ENCODE measurements around the gene ANO10.
"Not testable (repeated sequence)": the region's sequence is repeated elsewhere in the genome, so short reads cannot be mapped to it uniquely, and the experiment has no call there.

Gene ANO10

DNA sequence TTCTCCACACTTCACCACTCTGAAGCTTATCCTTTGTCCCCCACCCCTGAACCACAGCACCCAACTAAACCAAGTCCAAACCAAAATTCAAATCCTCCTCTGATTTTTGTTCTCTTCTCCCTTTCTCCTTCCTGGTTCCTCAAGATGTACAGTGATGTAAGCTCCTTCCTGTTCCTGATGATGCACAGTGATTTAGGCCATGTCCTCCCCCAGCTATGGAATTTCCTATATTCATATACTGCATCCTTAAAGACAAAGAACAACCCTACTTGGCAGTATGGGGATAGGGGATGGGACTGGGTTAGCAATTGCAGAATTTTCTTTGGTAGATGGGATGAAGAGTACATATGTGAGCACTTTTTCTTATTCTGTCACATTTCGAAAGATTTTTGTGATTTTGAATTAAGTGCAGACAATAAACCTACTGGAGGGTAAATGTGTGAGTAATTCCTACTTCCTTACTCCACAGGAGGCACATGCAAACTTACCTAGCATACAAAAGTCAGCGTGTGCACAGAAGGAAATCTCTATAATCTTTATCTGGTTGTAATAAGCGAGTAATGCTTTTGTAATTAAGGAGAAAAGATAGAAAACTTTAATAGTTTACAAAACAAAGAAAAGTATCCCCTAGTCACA is 125.0 kb downstream of the ANO10 start:
- Mint-ChIP-seq H3K4me1 (no peaks in the 10 kb centered on the region), H3K27me3 (no peaks in the 10 kb centered on the region)

GRCh38 chr3:43492932-43493331 is 128.9 kb downstream of the ANO10 start:
- H3K9me3 Mint-ChIP-seq, ATAC-seq, H3K27me3 Mint-ChIP-seq, H3K4me3 Mint-ChIP-seq, H3K27ac Mint-ChIP-seq, H3K4me1 Mint-ChIP-seq, H3K36me3 Mint-ChIP-seq: not testable (repeated sequence)

More for the DNA sequence above, 125.0 kb downstream of the ANO10 start:
- Mint-ChIP-seq H3K4me3 (no peak overlapping the region), H3K27ac (no peak overlapping the region), H3K9me3 (no peaks in the 10 kb centered on the region), H3K36me3 (peaks cover 6% of the 10 kb centered on the region)
- ATAC-seq = no peak

- H3K36me3 Mint-ChIP-seq, H3K9me3 Mint-ChIP-seq, ATAC-seq, H3K27ac Mint-ChIP-seq, H3K27me3 Mint-ChIP-seq, H3K4me1 Mint-ChIP-seq, H3K4me3 Mint-ChIP-seq: not testable (repeated sequence)
Observed at GRCh38 chr3:43491807-43492206, 130.0 kb downstream of the ANO10 start.

GRCh38 chr3:43490640-43491185 is 131.1 kb downstream of the ANO10 start:
- H3K27me3 Mint-ChIP-seq = no peaks in the 10 kb centered on the region

DNA sequence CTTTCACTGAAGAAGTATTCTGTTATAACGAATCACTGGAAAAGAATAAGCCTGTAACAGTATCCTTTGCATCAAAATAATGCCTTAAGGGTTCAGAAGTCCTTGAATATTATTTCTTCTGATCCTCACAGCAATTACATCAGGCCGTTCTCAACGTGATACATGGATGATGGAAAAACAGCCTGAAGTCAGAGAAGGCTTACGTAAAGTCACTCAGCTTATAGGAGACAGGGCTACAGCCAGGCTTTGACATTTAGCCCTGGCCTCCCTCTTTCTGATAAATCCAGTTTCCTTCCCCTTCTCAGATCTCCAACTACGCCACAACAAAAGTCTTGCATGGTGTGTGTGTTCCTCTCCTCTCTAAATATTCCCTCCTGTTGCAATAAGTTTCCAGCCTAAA is 131.9 kb downstream of the ANO10 start:
- Mint-ChIP-seq H3K4me1 (no peaks in the 10 kb centered on the region), H3K27me3 (no peaks in the 10 kb centered on the region), H3K27ac (no peak overlapping the region), H3K4me3 (no peak overlapping the region), H3K36me3 (no peaks in the 10 kb centered on the region), H3K9me3 (no peaks in the 10 kb centered on the region)
- ATAC-seq = no peak

More at GRCh38 chr3:43490640-43491185, 131.1 kb downstream of the ANO10 start:
- Mint-ChIP-seq H3K9me3 (no peaks in the 10 kb centered on the region), H3K36me3 (no peaks in the 10 kb centered on the region), H3K4me3 (no peak overlapping the region), H3K4me1 (no peaks in the 10 kb centered on the region), H3K27ac (no peak overlapping the region)
- no peak for ATAC-seq

DNA sequence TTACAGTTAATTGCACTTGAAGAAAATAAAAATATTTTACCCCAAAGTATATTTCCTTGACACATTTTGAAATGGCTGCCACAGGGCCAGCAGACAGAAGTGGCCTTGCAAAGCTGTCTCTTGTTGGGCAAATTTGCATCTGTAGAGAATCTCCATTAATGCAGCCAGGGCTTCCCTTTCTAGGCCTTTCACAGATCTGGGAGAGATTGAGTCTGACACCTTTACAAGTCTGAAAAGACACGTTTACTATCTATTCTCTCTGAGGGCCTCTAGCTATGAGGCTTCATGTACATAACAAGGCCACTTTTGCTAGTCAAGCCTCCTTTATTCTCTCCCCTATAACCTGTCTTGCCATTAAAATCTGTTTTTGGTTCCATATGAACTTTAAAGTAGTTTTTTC is 135.9 kb downstream of the ANO10 start:
- no peak overlapping the region for H3K27ac Mint-ChIP-seq

GRCh38 chr3:43484926-43485488 is 136.8 kb downstream of the ANO10 start:
- H3K27me3 Mint-ChIP-seq = no peaks in the 10 kb centered on the region
- H3K27ac Mint-ChIP-seq = no peak overlapping the region
- no peaks in the 10 kb centered on the region for H3K4me1 Mint-ChIP-seq
- H3K9me3 Mint-ChIP-seq = no peaks in the 10 kb centered on the region
- no peaks in the 10 kb centered on the region for H3K36me3 Mint-ChIP-seq
- ATAC-seq = no peak
- H3K4me3 Mint-ChIP-seq = no peak overlapping the region

More for the DNA sequence above, 135.9 kb downstream of the ANO10 start:
- no peak overlapping the region for H3K4me3 Mint-ChIP-seq
- no peaks in the 10 kb centered on the region for H3K27me3 Mint-ChIP-seq
- ATAC-seq = no peak
- H3K9me3 Mint-ChIP-seq = no peaks in the 10 kb centered on the region
- no peaks in the 10 kb centered on the region for H3K4me1 Mint-ChIP-seq
- no peaks in the 10 kb centered on the region for H3K36me3 Mint-ChIP-seq

DNA sequence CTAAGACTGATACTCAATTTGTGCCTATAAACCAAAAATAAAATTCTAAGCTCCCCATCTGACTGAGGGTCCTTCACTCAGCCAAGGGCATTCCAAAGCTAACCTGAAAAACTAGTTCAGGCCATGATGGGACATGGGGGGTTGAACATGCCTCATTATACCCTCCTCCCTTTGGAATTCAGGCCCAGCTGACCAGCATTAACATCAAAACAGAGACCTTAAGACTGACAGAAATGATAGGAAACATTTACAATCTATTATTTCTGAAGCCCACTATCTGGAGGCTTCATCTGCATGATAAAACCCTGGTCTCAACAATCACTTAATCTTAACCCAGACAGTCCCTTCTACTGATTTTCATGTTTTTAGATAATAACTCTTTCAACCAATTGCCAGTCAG is 140.4 kb downstream of the ANO10 start:
- H3K9me3 Mint-ChIP-seq = peaks cover 3% of the 10 kb centered on the region
- H3K4me3 Mint-ChIP-seq = no peak overlapping the region
- H3K36me3 Mint-ChIP-seq = no peaks in the 10 kb centered on the region
- ATAC-seq = no peak
- H3K4me1 Mint-ChIP-seq = no peaks in the 10 kb centered on the region
- no peaks in the 10 kb centered on the region for H3K27me3 Mint-ChIP-seq
- H3K27ac Mint-ChIP-seq = no peak overlapping the region

DNA sequence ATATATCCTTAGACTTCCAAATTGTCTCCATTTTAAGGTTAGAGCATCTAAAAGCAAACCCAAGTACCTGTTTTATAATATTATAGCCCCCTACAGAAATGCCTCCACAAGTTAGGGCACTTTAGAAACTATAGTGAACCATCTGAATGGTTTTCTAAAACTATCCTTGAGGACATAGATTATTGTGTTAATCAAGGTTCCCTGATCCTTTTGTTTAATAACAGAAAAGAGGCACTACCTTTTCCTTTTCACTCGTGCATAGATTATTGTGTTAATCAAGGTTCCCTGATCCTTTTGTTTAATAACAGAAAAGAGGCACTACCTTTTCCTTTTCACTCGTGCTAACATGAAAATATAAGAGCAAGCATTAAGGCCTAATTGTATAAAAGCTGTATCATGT is 143.0 kb downstream of the ANO10 start:
- not testable (repeated sequence) for H3K4me3 Mint-ChIP-seq, ATAC-seq, H3K36me3 Mint-ChIP-seq, H3K4me1 Mint-ChIP-seq, H3K9me3 Mint-ChIP-seq, H3K27ac Mint-ChIP-seq, H3K27me3 Mint-ChIP-seq

DNA sequence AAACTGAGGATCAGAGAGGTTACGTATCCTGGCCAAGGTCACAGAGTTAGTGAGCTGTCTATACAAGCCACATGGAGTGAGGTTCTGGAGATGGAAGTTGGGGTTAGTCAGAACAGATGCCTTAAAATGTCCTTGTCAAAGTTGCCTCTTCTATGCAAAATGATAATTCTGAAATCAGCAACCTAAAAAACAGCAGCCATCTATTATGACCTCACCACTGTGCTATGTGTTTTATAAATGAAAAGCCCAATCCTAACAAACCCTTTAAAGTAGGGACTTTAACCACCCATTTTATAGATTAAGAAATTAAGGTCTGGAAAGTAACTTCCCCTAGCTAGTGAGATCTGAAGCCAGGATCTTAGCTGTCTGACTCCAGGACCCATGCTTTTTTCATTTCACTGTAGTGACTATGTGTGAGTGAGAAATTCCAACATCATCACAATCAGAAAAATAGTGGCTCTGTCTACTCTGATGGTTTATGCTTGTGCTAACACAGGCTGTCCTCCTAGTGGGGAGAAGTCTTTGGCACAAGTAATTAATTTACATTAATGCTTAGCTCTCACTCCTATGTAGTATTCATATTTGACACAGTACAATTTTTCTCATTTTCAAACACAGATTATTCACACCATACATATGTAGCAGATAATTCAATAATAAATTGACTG is 143.6 kb downstream of the ANO10 start:
- ATAC-seq = no peak
- Mint-ChIP-seq H3K36me3 (no peaks in the 10 kb centered on the region), H3K9me3 (peaks cover 3% of the 10 kb centered on the region), H3K27me3 (no peaks in the 10 kb centered on the region), H3K4me3 (no peak overlapping the region), H3K4me1 (no peaks in the 10 kb centered on the region), H3K27ac (no peak overlapping the region)

- ATAC-seq = no peak
- Mint-ChIP-seq H3K36me3 (no peaks in the 10 kb centered on the region), H3K9me3 (peaks cover 3% of the 10 kb centered on the region), H3K27me3 (no peaks in the 10 kb centered on the region), H3K27ac (no peak overlapping the region), H3K4me1 (no peaks in the 10 kb centered on the region), H3K4me3 (no peak overlapping the region)
Observed at GRCh38 chr3:43477600-43477999, 144.2 kb downstream of the ANO10 start.

DNA sequence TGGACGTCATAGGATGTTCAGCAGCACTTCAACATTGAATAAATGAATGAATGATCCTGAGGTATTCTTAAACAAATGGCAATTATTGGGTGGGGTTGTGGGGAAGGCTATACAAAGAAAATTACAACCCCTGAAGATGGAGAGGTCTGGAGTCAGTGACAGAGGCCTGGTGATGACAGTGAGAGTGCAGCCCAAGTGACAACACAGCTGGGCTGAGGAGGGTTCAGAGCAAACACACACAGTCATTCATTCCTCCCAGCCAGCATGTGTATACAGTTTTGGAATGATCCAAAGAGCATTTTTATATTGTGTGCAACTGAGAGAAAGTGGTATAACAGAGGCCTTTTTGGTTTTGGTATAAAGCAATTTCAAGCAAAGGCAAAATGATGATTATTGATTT is 148.1 kb downstream of the ANO10 start:
- Mint-ChIP-seq H3K27ac (no peak overlapping the region), H3K9me3 (peaks cover 3% of the 10 kb centered on the region), H3K36me3 (no peaks in the 10 kb centered on the region), H3K4me1 (no peaks in the 10 kb centered on the region), H3K27me3 (no peaks in the 10 kb centered on the region), H3K4me3 (no peak overlapping the region)
- no peak for ATAC-seq

- Mint-ChIP-seq H3K9me3 (peaks cover 3% of the 10 kb centered on the region), H3K36me3 (no peaks in the 10 kb centered on the region), H3K27ac (no peak overlapping the region), H3K4me3 (no peak overlapping the region), H3K27me3 (no peaks in the 10 kb centered on the region), H3K4me1 (no peaks in the 10 kb centered on the region)
- ATAC-seq = no peak
Observed at GRCh38 chr3:43473244-43473643, 148.6 kb downstream of the ANO10 start.

DNA sequence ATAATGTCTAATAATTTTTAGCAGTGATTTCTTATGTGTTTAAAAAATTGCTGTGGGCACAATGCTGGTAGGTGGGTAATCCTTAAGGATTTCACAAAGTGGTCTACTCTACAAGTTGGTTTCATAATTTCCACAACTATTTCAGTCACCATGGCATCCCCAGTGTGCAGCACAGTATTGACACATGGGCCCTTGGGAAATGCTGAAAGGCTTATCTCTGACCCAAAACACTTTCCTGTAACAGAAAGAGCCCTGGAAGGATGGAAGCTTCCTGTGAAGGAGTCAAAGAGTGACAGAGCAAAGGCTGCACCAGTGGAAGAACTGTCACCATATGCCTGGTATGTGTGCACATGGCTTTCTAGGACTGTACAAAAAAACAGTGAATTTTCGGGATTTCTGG is 153.7 kb downstream of the ANO10 start:
- H3K4me1 Mint-ChIP-seq = no peaks in the 10 kb centered on the region
- peaks cover 11% of the 10 kb centered on the region for H3K36me3 Mint-ChIP-seq
- no peaks in the 10 kb centered on the region for H3K27me3 Mint-ChIP-seq
- ATAC-seq = no peak
- no peak overlapping the region for H3K4me3 Mint-ChIP-seq
- H3K27ac Mint-ChIP-seq = no peak overlapping the region
- H3K9me3 Mint-ChIP-seq = peaks cover 6% of the 10 kb centered on the region

DNA sequence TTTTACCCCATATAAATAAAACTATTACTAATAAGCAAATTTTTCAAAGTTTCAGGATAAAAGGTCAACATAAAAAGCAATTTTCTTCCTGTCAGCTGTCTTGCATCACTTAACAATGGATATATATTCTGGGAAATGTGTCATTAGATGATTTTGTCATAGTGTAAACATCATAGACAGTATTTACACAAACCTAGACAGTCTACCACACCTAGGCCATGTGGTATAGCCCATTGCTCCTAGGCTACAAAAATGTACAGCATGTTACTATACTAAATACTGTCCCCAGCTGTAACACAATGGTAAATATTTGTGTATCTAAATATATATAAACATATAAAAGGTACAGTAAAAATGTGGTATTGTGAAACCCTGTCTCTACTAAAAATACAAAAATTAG is 156.7 kb downstream of the ANO10 start:
- no peak for ATAC-seq
- Mint-ChIP-seq H3K4me3 (no peak overlapping the region), H3K27me3 (no peaks in the 10 kb centered on the region), H3K36me3 (peaks cover 35% of the 10 kb centered on the region), H3K27ac (no peak overlapping the region), H3K9me3 (peaks cover 6% of the 10 kb centered on the region), H3K4me1 (no peaks in the 10 kb centered on the region)

DNA sequence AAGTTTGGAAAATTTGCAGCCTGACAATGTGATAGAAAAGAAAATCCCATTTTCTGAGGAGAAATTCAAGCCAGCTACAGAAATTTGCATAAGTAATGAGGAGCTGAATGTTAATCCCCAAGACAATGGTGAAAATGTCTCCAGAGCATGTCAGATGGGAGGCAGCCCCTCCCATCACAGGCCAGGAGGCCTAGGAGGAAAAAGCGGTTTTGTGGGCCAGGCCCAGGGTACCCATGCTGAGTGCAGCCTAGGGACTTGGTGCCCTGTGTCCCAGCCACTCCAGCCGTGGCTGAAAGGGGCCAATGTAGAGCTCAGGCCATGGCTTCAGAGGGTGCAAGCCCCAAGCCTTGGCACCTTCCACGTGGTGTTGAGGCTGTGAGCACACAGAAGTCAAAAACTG is 159.2 kb downstream of the ANO10 start:
- not testable (repeated sequence) for H3K4me3 Mint-ChIP-seq, ATAC-seq, H3K4me1 Mint-ChIP-seq, H3K27me3 Mint-ChIP-seq, H3K27ac Mint-ChIP-seq, H3K9me3 Mint-ChIP-seq
- H3K36me3 Mint-ChIP-seq = peaks cover 42% of the 10 kb centered on the region

Measured in stimulated activated memory B cell treated with anti-CD40 and anti-IgM and Interleukin-4, amounts not matched to agents 10 μg/mL and 1 μg/mL and 100 μg/mL, for 72 hours (primary cell).